ENCODE measurements around the gene TRPM6. TPM values are rescaled to one million over a fixed set of nuclear protein-coding genes. Genes with fewer than 3 reads are reported as not detected.

TRPM6 gene
- total RNA-seq, 4 donors from 2014 or later: 0.15 to 1.2 (median 0.66) TPM

GRCh38 chr9:74697535-74697934, 190.2 kb downstream of the TRPM6 start:
- intact Hi-C loops (cut with DNase I; ENCODE audit: low total_unique reads): no loop called here
- no peak for DNase-seq (ENCODE audit: low spot score in 2 of 2)
- no peak for TF ChIP-seq POLR2A (IDR thresholded peaks at IDR 0.05)
- TF ChIP-seq CTCF (IDR thresholded peaks at IDR 0.05): no peak
- 51 to 68% methylated on average over 2 of the region's 2 CpGs for WGBS, 2 donors
- no peak overlapping the region for H3K4me3 ChIP-seq (ENCODE audit: low read depth, poor library complexity, severe bottlenecking)

- TF ChIP-seq POLR2A (IDR thresholded peaks at IDR 0.05) (no peak), CTCF (IDR thresholded peaks at IDR 0.05) (no peak)
- 75 to 88% methylated on average over 1 of the region's 1 CpG for WGBS, 2 donors
- no peak overlapping the region for H3K4me3 ChIP-seq (ENCODE audit: low read depth, poor library complexity, severe bottlenecking)
- intact Hi-C loops (cut with DNase I; ENCODE audit: low total_unique reads): no loop called here
- DNase-seq (ENCODE audit: low spot score in 2 of 2): no peak
These were observed 191.2 kb downstream of the TRPM6 start for GRCh38 chr9:74696520-74696919.

- WGBS, 2 donors: 65 to 69% methylated on average over 8 of the region's 8 CpGs
- DNase-seq (ENCODE audit: low spot score in 2 of 2): no peak
- TF ChIP-seq POLR2A (IDR thresholded peaks at IDR 0.05) (no peak), CTCF (IDR thresholded peaks at IDR 0.05) (no peak)
- no peak overlapping the region for H3K4me3 ChIP-seq (ENCODE audit: low read depth, poor library complexity, severe bottlenecking)
- intact Hi-C loops (cut with DNase I; ENCODE audit: low total_unique reads): no loop called here
These were observed 196.7 kb downstream of the TRPM6 start for GRCh38 chr9:74691058-74691457.

GRCh38 chr9:74683322-74683721, 204.4 kb downstream of the TRPM6 start:
- H3K4me3 ChIP-seq (ENCODE audit: low read depth, poor library complexity, severe bottlenecking): no peak overlapping the region
- WGBS, 2 donors: 83 to 89% methylated on average over 4 of the region's 4 CpGs
- TF ChIP-seq POLR2A (IDR thresholded peaks at IDR 0.05) (no peak), CTCF (IDR thresholded peaks at IDR 0.05) (no peak)
- intact Hi-C loops (cut with DNase I; ENCODE audit: low total_unique reads): no loop called here
- no peak for DNase-seq (ENCODE audit: low spot score in 2 of 2)

GRCh38 chr9:74681906-74682305, 205.8 kb downstream of the TRPM6 start:
- 24 to 30% methylated on average over 3 of the region's 3 CpGs for WGBS, 2 donors
- no peak overlapping the region for H3K4me3 ChIP-seq (ENCODE audit: low read depth, poor library complexity, severe bottlenecking)
- intact Hi-C loops (cut with DNase I; ENCODE audit: low total_unique reads): no loop called here
- no peak for DNase-seq (ENCODE audit: low spot score in 2 of 2)
- TF ChIP-seq POLR2A (IDR thresholded peaks at IDR 0.05) (no peak), CTCF (IDR thresholded peaks at IDR 0.05) (no peak)

GRCh38 chr9:74674077-74674476, 213.6 kb downstream of the TRPM6 start:
- no peak for TF ChIP-seq POLR2A (IDR thresholded peaks at IDR 0.05)
- no peak for TF ChIP-seq CTCF (IDR thresholded peaks at IDR 0.05)
- DNase-seq (ENCODE audit: low spot score in 2 of 2): no peak
- intact Hi-C loops (cut with DNase I; ENCODE audit: low total_unique reads): no loop called here
- 84 to 88% methylated on average over 6 of the region's 6 CpGs for WGBS, 2 donors
- H3K4me3 ChIP-seq (ENCODE audit: low read depth, poor library complexity, severe bottlenecking): no peak overlapping the region
